Fibroblast of mammary gland (primary cell): ENCODE data around the gene POLRMT.

Source experiments
- DNase-seq: peaks from one replicate; pipeline ENCODE4 v3.0.0-alpha.2; 2010; ENCODE audit warnings: low read depth
- H3K4me3 ChIP-seq: 2 replicates; pipeline ENCODE4 v1.5.1; 2011; ENCODE audit warnings: low read depth, mild to moderate bottlenecking, low read length, moderate library complexity; ENCODE audit not compliant: control insufficient read depth
- TF ChIP-seq, protein P1 (sequence below): conservative IDR thresholded peaks from 2 replicates; pipeline ENCODE4 v1.5.1; 2011; ENCODE audit warnings: low read depth, low read length, inconsistent platforms; ENCODE audit not compliant: control insufficient read depth, insufficient read depth

Gene POLRMT

GRCh38 chr19:633068-633785 is at the start of gene POLRMT:
TSS of gene POLRMT (minus strand) at chr19:633537. CDS start at chr19:633512, 25 bp downstream.
- H3K4me3 ChIP-seq: peak within 1 kb of the TSS; percentile 86
- TF ChIP-seq, protein P1, sequence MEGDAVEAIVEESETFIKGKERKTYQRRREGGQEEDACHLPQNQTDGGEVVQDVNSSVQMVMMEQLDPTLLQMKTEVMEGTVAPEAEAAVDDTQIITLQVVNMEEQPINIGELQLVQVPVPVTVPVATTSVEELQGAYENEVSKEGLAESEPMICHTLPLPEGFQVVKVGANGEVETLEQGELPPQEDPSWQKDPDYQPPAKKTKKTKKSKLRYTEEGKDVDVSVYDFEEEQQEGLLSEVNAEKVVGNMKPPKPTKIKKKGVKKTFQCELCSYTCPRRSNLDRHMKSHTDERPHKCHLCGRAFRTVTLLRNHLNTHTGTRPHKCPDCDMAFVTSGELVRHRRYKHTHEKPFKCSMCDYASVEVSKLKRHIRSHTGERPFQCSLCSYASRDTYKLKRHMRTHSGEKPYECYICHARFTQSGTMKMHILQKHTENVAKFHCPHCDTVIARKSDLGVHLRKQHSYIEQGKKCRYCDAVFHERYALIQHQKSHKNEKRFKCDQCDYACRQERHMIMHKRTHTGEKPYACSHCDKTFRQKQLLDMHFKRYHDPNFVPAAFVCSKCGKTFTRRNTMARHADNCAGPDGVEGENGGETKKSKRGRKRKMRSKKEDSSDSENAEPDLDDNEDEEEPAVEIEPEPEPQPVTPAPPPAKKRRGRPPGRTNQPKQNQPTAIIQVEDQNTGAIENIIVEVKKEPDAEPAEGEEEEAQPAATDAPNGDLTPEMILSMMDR: no peak
- peak; percentile 98 for DNase-seq

DNA sequence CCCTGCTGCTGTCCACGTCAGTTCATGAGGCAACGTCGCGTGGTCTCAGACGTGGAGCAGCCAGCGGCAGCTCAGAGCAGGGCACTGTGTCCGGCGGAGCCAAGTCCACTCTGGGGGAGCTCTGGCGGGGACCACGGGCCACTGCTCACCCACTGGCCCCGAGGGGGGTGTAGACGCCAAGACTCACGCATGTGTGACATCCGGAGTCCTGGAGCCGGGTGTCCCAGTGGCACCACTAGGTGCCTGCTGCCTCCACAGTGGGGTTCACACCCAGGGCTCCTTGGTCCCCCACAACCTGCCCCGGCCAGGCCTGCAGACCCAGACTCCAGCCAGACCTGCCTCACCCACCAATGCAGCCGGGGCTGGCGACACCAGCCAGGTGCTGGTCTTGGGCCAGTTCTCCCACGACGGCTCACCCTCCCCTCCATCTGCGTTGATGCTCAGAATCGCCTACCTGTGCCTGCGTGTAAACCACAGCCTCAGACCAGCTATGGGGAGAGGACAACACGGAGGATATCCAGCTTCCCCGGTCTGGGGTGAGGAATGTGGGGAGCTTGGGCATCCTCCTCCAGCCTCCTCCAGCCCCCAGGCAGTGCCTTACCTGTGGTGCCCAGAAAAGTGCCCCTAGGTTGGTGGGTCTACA is 49.5 kb upstream of the POLRMT start:
- TF ChIP-seq, protein P1: no peak
- H3K4me3 ChIP-seq: no peak overlapping the region
- no peak for DNase-seq

DNA sequence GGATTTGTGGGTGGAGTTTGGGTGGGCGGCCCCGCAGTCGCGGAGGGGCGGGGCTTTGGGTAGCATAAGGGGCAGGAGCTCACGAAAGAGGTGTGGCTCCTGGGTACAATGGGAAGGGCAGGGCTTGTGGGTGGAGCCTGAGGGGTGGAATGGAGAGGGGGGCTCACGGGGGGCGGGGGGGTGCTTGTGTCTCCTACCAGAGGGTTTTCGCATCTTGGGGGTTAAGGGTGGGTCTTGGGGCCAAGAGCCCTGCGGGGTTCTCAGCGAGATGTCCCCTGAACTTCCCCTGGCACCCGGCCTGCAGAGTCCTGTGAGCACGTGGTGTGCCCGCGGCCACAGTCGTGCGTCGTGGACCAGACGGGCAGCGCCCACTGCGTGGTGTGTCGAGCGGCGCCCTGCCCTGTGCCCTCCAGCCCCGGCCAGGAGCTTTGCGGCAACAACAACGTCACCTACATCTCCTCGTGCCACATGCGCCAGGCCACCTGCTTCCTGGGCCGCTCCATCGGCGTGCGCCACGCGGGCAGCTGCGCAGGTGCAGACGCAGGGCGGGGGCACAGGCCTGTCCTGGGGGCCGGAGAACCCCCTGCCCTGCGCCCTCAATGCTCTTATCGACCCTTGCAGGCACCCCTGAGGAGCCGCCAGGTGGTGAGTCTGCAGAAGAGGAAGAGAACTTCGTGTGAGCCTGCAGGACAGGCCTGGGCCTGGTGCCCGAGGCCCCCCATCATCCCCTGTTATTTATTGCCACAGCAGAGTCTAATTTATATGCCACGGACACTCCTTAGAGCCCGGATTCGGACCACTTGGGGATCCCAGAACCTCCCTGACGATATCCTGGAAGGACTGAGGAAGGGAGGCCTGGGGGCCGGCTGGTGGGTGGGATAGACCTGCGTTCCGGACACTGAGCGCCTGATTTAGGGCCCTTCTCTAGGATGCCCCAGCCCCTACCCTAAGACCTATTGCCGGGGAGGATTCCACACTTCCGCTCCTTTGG is 48.0 kb upstream of the POLRMT start:
- DNase-seq: no peak
- TF ChIP-seq, protein P1: no peak
- H3K4me3 ChIP-seq: no peak overlapping the region

- peak overlapping the region; percentile 47 for H3K4me3 ChIP-seq
- TF ChIP-seq, protein P1: no peak
- peak; percentile 96 for DNase-seq
Observed at GRCh38 chr19:680287-681028, 47.1 kb upstream of the POLRMT start.

DNA sequence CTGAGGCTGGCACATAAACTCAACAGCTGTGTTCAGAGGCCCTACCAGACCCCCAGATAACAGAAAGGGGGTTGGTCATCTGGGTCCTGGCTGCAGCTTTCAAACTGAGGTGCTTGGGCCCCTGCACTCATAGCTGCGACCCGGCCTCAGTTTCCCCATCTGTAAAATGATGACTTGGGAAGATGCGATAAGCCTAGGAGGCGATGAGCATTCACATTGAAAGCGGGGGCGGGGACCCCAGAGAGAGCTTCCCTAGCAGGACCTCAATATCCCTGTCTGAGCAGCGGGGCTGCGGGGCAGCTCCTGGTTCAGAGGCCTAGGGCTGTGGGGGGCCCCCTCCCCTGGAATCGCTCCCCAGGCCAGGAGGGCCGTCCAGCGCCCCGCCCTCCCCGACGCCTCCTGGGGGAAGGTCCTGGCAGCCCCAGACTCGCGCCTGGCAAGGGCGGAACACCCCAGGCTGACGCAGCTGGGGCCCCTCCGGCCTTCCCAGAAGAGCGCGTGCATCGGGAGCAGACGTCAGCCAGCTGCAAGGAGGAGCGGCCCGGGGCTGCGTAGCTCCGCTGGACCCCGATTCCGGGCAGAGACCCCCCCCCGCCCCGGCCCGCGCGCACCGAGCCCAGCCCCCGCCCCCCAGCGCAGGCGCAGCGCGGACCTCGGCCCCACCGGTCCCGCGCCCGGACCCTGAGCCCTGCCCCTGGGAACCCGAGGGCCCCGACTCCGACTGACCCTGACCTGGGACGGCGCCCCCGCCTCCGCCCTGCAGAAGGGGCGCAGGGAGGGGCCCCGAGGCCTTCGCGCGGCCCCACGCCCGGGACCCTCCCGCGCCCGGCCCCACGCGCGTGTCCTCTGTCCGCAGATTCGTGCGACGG is 46.3 kb upstream of the POLRMT start:
- TF ChIP-seq, protein P1: no peak
- peak overlapping the region; percentile 47 for H3K4me3 ChIP-seq
- DNase-seq: peak; percentile 84
